IMR-90 (cell line): ENCODE data around the gene CCL27. TPM values are rescaled to one million over a fixed set of nuclear protein-coding genes. Genes with fewer than 3 reads are reported as not detected.

ENCODE experiments used
- ATAC-seq: fragments of 200-7000 bp; cut with Tn5 transposase; 2 replicates; pipeline ENCODE4 v1.9.1; 2020; ENCODE audit warnings: low read depth, mild to moderate bottlenecking, moderate library complexity
- BruUV-seq: library from RNA; stranded (reverse); fragments of 400-500 nt; replicated peaks from 2 replicates; lab custom pipeline; 2021; lab: Mats Ljungman, UMichigan
- CTCF ChIA-PET: fragments of 300-600 bp; formaldehyde crosslinking; extraction: SDS; loops from one replicate; lab custom pipeline; 2021; ENCODE audit warnings: antibody characterized with exemption; lab: Yijun Ruan, JAX
- POLR2A ChIA-PET: fragments of 300-600 bp; sonication (Branson Sonifier 250); formaldehyde crosslinking; loops from one replicate; lab custom pipeline; 2022; ENCODE audit warnings: antibody characterized with exemption; ENCODE audit not compliant: unreplicated experiment; lab: Charles Lee
- DNase-seq: peaks from one replicate; pipeline ENCODE4 v3.0.0; 2013
- H2AFZ ChIP-seq: replicated peaks from 2 replicates; pipeline ENCODE3; 2013; ENCODE audit warnings: low read length, mild to moderate bottlenecking; ENCODE audit not compliant: poor library complexity
- H2AK5ac ChIP-seq: 2 replicates; pipeline ENCODE4 v1.6.1; 2013; ENCODE audit warnings: low read depth, low read length, inconsistent platforms
- H2AK9ac ChIP-seq: replicated peaks from 2 replicates; pipeline ENCODE3; 2013; ENCODE audit warnings: mild to moderate bottlenecking, low read depth, low read length, moderate library complexity; ENCODE audit not compliant: poor library complexity
- H2BK120ac ChIP-seq: 2 replicates; pipeline ENCODE4 v1.6.1; 2013; ENCODE audit warnings: low read depth, low read length, inconsistent platforms
- H2BK15ac ChIP-seq: 3 replicates; pipeline ENCODE4 v1.6.1; 2013; ENCODE audit warnings: low read depth, low read length, inconsistent platforms
- H2BK20ac ChIP-seq: 2 replicates; pipeline ENCODE4 v1.6.1; 2013; ENCODE audit warnings: low read depth, mild to moderate bottlenecking, inconsistent platforms, low read length, moderate library complexity
- H2BK5ac ChIP-seq: 2 replicates; pipeline ENCODE4 v1.6.1; 2013; ENCODE audit warnings: mild to moderate bottlenecking, low read depth, low read length, inconsistent platforms; ENCODE audit not compliant: poor library complexity, severe bottlenecking
- H3K14ac ChIP-seq: replicated peaks from 2 replicates; pipeline ENCODE4 v1.6.1; 2013; ENCODE audit warnings: low read depth, low read length, inconsistent platforms
- H3K18ac ChIP-seq: 2 replicates; pipeline ENCODE4 v1.6.1; 2013; ENCODE audit warnings: low read depth, low read length, control low read depth
- H3K23ac ChIP-seq: 2 replicates; pipeline ENCODE4 v1.6.1; 2013; ENCODE audit warnings: low read depth, low read length, inconsistent platforms
- H3K27ac ChIP-seq: 2 replicates; pipeline ENCODE4 v1.5.1; 2013; ENCODE audit warnings: mild to moderate bottlenecking, control low read depth, low read length; ENCODE audit not compliant: insufficient read depth
- H3K27me3 ChIP-seq: 2 replicates; pipeline ENCODE4 v1.6.1; 2013; ENCODE audit warnings: low read length; ENCODE audit not compliant: control insufficient read depth, insufficient read depth
- H3K36me3 ChIP-seq: 2 replicates; pipeline ENCODE4 v1.6.1; 2013; ENCODE audit warnings: low read length, mixed read lengths; ENCODE audit not compliant: control insufficient read depth, insufficient read depth
- H3K4ac ChIP-seq: 2 replicates; pipeline ENCODE4 v1.6.1; 2013; ENCODE audit warnings: low read depth, low read length, inconsistent platforms
- H3K4me1 ChIP-seq: 2 replicates; pipeline ENCODE4 v1.6.1; 2013; ENCODE audit warnings: low read length, mixed read lengths; ENCODE audit not compliant: control insufficient read depth, insufficient read depth
- H3K4me2 ChIP-seq: 2 replicates; pipeline ENCODE4 v1.6.1; 2013; ENCODE audit warnings: low read depth, mild to moderate bottlenecking, control low read depth, low read length, moderate library complexity
- H3K4me3 ChIP-seq: 2 replicates; pipeline ENCODE4 v1.5.1; 2013; ENCODE audit warnings: low read depth, mild to moderate bottlenecking, control low read depth, low read length, moderate library complexity; ENCODE audit not compliant: insufficient read depth
- H3K56ac ChIP-seq: 2 replicates; pipeline ENCODE4 v1.6.1; 2013; ENCODE audit warnings: low read length, inconsistent platforms; ENCODE audit not compliant: insufficient read depth; ENCODE audit errors: extremely low read depth
- H3K79me1 ChIP-seq, 2 experiments: 2 replicates each; pipeline ENCODE4 v1.6.1; 2013; ENCODE audit warnings: low read length in 2 of 2, inconsistent platforms in 1 of 2, low read depth in 1 of 2
- H3K9ac ChIP-seq: 2 replicates; pipeline ENCODE4 v1.6.1; 2013; ENCODE audit warnings: low read depth, low read length, control low read depth
- H3K9me1 ChIP-seq: 2 replicates; pipeline ENCODE4 v1.6.1; 2013; ENCODE audit warnings: low read length, inconsistent platforms; ENCODE audit not compliant: insufficient read depth
- H3K9me3 ChIP-seq: 2 replicates; pipeline ENCODE4 v1.6.1; 2013; ENCODE audit warnings: low read length; ENCODE audit not compliant: control insufficient read depth, insufficient read depth
- H4K20me1 ChIP-seq: 2 replicates; pipeline ENCODE4 v1.6.1; 2013; ENCODE audit warnings: low read length, inconsistent platforms; ENCODE audit not compliant: insufficient read depth
- H4K5ac ChIP-seq: 2 replicates; pipeline ENCODE4 v1.6.1; 2013; ENCODE audit warnings: mild to moderate bottlenecking, low read depth, low read length, control low read depth
- H4K8ac ChIP-seq, 2 experiments: 2 replicates each; pipeline ENCODE4 v1.6.1; 2013; ENCODE audit warnings: low read depth in 2 of 2, low read length in 2 of 2, control low read depth in 1 of 2, inconsistent platforms in 1 of 2
- H4K91ac ChIP-seq: 2 replicates; pipeline ENCODE4 v1.6.1; 2013; ENCODE audit warnings: low read depth, low read length, inconsistent platforms; ENCODE audit not compliant: insufficient read depth
- BHLHE40 ChIP-seq: fragments of 150-350 bp; IDR thresholded peaks from 2 replicates; pipeline ENCODE4 v1.6.1; 2016; ENCODE audit warnings: mild to moderate bottlenecking, low read depth, low read length
- CEBPB ChIP-seq: IDR thresholded peaks from 2 replicates; pipeline ENCODE4 v1.6.1; 2012; ENCODE audit warnings: low read depth, low read length, improper control_type of control experiment
- CHD1 ChIP-seq: IDR thresholded peaks from 2 replicates; pipeline ENCODE4 v1.6.1; 2012; ENCODE audit warnings: low read depth, low read length, improper control_type of control experiment
- CTCF ChIP-seq: conservative IDR thresholded peaks from 2 replicates; pipeline ENCODE4 v1.5.1; 2012; ENCODE audit warnings: mild to moderate bottlenecking, low read depth, low read length, improper control_type of control experiment
- ELK1 ChIP-seq: fragments of 150-350 bp; IDR thresholded peaks from 2 replicates; pipeline ENCODE4 v1.6.1; 2016; ENCODE audit warnings: low read depth, mild to moderate bottlenecking, low read length, moderate library complexity, borderline replicate concordance
- FOS ChIP-seq: fragments of 150-350 bp; IDR thresholded peaks from 2 replicates; pipeline ENCODE4 v1.6.1; 2016; ENCODE audit warnings: low read depth, low read length
- MAFK ChIP-seq: IDR thresholded peaks from 2 replicates; pipeline ENCODE4 v1.6.1; 2012; ENCODE audit warnings: low read depth, low read length, improper control_type of control experiment
- MAZ ChIP-seq: IDR thresholded peaks from 2 replicates; pipeline ENCODE4 v1.6.1; 2012; ENCODE audit warnings: low read depth, mild to moderate bottlenecking, low read length, improper control_type of control experiment, moderate library complexity, borderline replicate concordance
- MXI1 ChIP-seq: IDR thresholded peaks from 2 replicates; pipeline ENCODE4 v1.6.1; 2012; ENCODE audit warnings: low read depth, mild to moderate bottlenecking, low read length, moderate library complexity, borderline replicate concordance
- NFE2L2 ChIP-seq: fragments of 150-350 bp; IDR thresholded peaks from 2 replicates; pipeline ENCODE4 v1.6.1; 2016; ENCODE audit warnings: low read depth, mild to moderate bottlenecking, low read length
- POLR2A ChIP-seq: IDR thresholded peaks from 2 replicates; pipeline ENCODE4 v1.6.1; 2012; ENCODE audit warnings: mild to moderate bottlenecking, low read depth, low read length
- RAD21 ChIP-seq: IDR thresholded peaks from 2 replicates; pipeline ENCODE4 v1.6.1; 2012; ENCODE audit warnings: low read length, improper control_type of control experiment
- RCOR1 ChIP-seq: IDR thresholded peaks from 2 replicates; pipeline ENCODE4 v1.6.1; 2012; ENCODE audit warnings: mild to moderate bottlenecking, low read length, improper control_type of control experiment; ENCODE audit not compliant: insufficient replicate concordance
- RFX5 ChIP-seq: IDR thresholded peaks from 2 replicates; pipeline ENCODE4 v1.8.0; 2012; ENCODE audit warnings: low read depth, mild to moderate bottlenecking, low read length, moderate library complexity
- SMC3 ChIP-seq: fragments of 150-350 bp; IDR thresholded peaks from 2 replicates; pipeline ENCODE4 v1.6.1; 2016; ENCODE audit warnings: low read depth, mild to moderate bottlenecking, antibody characterized with exemption, low read length, moderate library complexity
- USF2 ChIP-seq: fragments of 150-350 bp; IDR thresholded peaks from 2 replicates; pipeline ENCODE4 v1.6.1; 2017; ENCODE audit warnings: mild to moderate bottlenecking, antibody characterized with exemption, low read length, low read depth
- WGBS, 2 experiments: methylation state at CpG; one replicate each; pipeline versions ENCODE4 v1.1.5 to v1.1.7; 2013; ENCODE audit warnings: missing lambda C conversion rate in 2 of 2; ENCODE audit not compliant: insufficient read length in 1 of 2; ENCODE audit errors: extremely low coverage in 2 of 2; 5-methylcytosine and 5-hydroxymethylcytosine counted together
- dilution Hi-C: fragments of 300-500 bp; cut with HindIII; formaldehyde crosslinking; loops from one replicate; pipeline ENCODE4 v1.14.3; 2018; ENCODE audit warnings: low sequenced_read_pairs; ENCODE audit not compliant: unreplicated experiment
- in situ Hi-C: fragments of 300-500 bp; cut with MboI; formaldehyde crosslinking; loops from 3 replicates; pipeline ENCODE4 v1.14.3; 2019; ENCODE audit warnings: low sequenced_read_pairs, inconsistent platforms, mixed read lengths
- intact Hi-C: fragments of 100-400 bp; cut with micrococcal nuclease; formaldehyde crosslinking; loops from 2 replicates; pipeline ENCODE4 v1.10.0; 2022
- polyA plus RNA-seq, 3 experiments: library from polyadenylated mRNA; depleted of rRNA; stranded (reverse); fragments of >200 nt; gene quantifications; 2 replicates each; pipeline ENCODE4 v1.2.3, GENCODE V29; 2012; ENCODE audit warnings: low replicate concordance in 1 of 3
- total RNA-seq: library from RNA; depleted of rRNA; stranded (reverse); fragments of >200 nt; gene quantifications from 2 replicates; pipeline ENCODE4 v1.2.3, GENCODE V29; 2012

CCL27 gene
- total and polyA plus RNA-seq, 2 of the 4 experiments (the other 2 are of a cell fraction), result 0.18 to 0.26 TPM

- no peaks in the 10 kb centered on the region for H3K27me3 ChIP-seq
- H3K9me1 ChIP-seq, result peaks cover 25% of the 10 kb centered on the region
- dilution Hi-C loops, result no loop called here
- H3K4me1 ChIP-seq, result peaks cover 24% of the 10 kb centered on the region
- H4K8ac ChIP-seq, result peak overlapping the region; percentile 80 to 85; a peak in 2 of 4 replicates
- H3K4me3 ChIP-seq, result peak overlapping the region; percentile 76
- H4K20me1 ChIP-seq, result no peaks in the 10 kb centered on the region
- peak overlapping the region; percentile 99 for H2AFZ ChIP-seq
- peak overlapping the region; percentile 93 for H2AK9ac ChIP-seq
- 67% methylated on average over 2 of the region's 10 CpGs; no CpG with 5 or more reads in 1 of the 2 experiments for WGBS, 2 experiments
- peak overlapping the region; percentile 55 for H3K14ac ChIP-seq
- H3K18ac ChIP-seq, result no peak overlapping the region
- ChIA-PET CTCF (no interaction called here), POLR2A (no interaction called here)
- intact Hi-C loops, result loop anchor here (2.0 kb wide), 1 partner anchor 55 kb away; no protein-coding TSS in a partner anchor
- in situ Hi-C loops, result no loop called here
- no peak overlapping the region for H2BK15ac ChIP-seq
- DNase-seq, result no peak
- no TSS peak for BruUV-seq
- H3K9me3 ChIP-seq, result no peaks in the 10 kb centered on the region
- H2BK5ac ChIP-seq, result no peak overlapping the region
- 0 out of 2 replicates have a peak overlapping the region, but pooled peaks have one; percentile 7 for H4K91ac ChIP-seq
- H4K5ac ChIP-seq, result no peak overlapping the region
- H3K79me1 ChIP-seq, result peaks cover 15 to 41% of the 10 kb centered on the region in 2 experiments
- peak overlapping the region; percentile 82; the same call in 1 of the 2 replicates for H3K27ac ChIP-seq
- H3K4me2 ChIP-seq, result peak overlapping the region; percentile 89
- ATAC-seq, result no peak
- H3K23ac ChIP-seq, result peak overlapping the region; percentile 37; the same call in 1 of the 2 replicates
- H3K56ac ChIP-seq, result no peak overlapping the region
- H3K36me3 ChIP-seq, result peaks cover 16% of the 10 kb centered on the region
- TF ChIP-seq CTCF, result no peak
- no peak for TF ChIP-seq POLR2A
- no peak for TF ChIP-seq ELK1
- TF ChIP-seq RFX5, result no peak
- no peak for TF ChIP-seq CEBPB
- TF ChIP-seq RAD21, result no peak
- no peak for TF ChIP-seq MXI1
- no peak for TF ChIP-seq RCOR1
- TF ChIP-seq CHD1, result no peak
- TF ChIP-seq SMC3, result no peak
- TF ChIP-seq NFE2L2, result no peak
- TF ChIP-seq MAZ, result no peak
- no peak for TF ChIP-seq USF2
- no peak for TF ChIP-seq MAFK
- no peak for TF ChIP-seq BHLHE40
- no peak for TF ChIP-seq FOS
- H3K4ac ChIP-seq, result peak overlapping the region; percentile 73; the same call in 1 of the 2 replicates
- peak overlapping the region; percentile 29; the same call in 1 of the 2 replicates for H2AK5ac ChIP-seq
- peak overlapping the region; percentile 86 for H3K9ac ChIP-seq
- no peak overlapping the region for H2BK120ac ChIP-seq
- no peak overlapping the region for H2BK20ac ChIP-seq
Observed at GRCh38 chr9:34647651-34648050, 14.8 kb downstream of the CCL27 start.
